HepG2 (cell line): ENCODE results near the gene GRHPR. TPM values are rescaled to one million over a fixed set of nuclear protein-coding genes. Genes with fewer than 3 reads are reported as not detected.
A peak's percentile ranks its signal among the peaks of the same experiment; 100 is the strongest.

Experiments
- ETV6 ChIP-seq: sonication (generic); formaldehyde crosslinking; conservative IDR thresholded peaks from 2 replicates; pipeline ENCODE4 v1.4.0; 2020; ENCODE audit warnings: missing genetic modification reagents
- KAT8 ChIP-seq: IDR thresholded peaks from 2 replicates; pipeline ENCODE4 v1.6.1; 2016; ENCODE audit warnings: missing genetic modification reagents, missing compliant biosample characterization
- MIER3 ChIP-seq: IDR thresholded peaks from 2 replicates; pipeline ENCODE4 v1.6.1; 2016; ENCODE audit warnings: missing compliant biosample characterization, borderline replicate concordance
- MYNN ChIP-seq: sonication (generic); formaldehyde crosslinking; IDR thresholded peaks from 2 replicates; pipeline ENCODE4 v1.4.0; 2020; ENCODE audit warnings: mild to moderate bottlenecking, low read depth, missing genetic modification reagents
- RELA ChIP-seq: sonication (generic); formaldehyde crosslinking; IDR thresholded peaks from 2 replicates; pipeline ENCODE4 v1.4.0; 2020; ENCODE audit warnings: missing genetic modification reagents
- STAG1 ChIP-seq: sonication (generic); formaldehyde crosslinking; IDR thresholded peaks from 2 replicates; pipeline ENCODE4 v1.4.0; 2020; ENCODE audit warnings: missing genetic modification reagents
- TFAP4 ChIP-seq: sonication (generic); IDR thresholded peaks from 2 replicates; pipeline ENCODE4 v1.6.1; 2016; ENCODE audit warnings: low read depth, borderline replicate concordance
- UBTF ChIP-seq: sonication (generic); formaldehyde crosslinking; IDR thresholded peaks from 2 replicates; pipeline ENCODE4 v1.4.0; 2020; ENCODE audit warnings: mild to moderate bottlenecking, missing genetic modification reagents
- ZFX ChIP-seq: sonication (generic); formaldehyde crosslinking; IDR thresholded peaks from 2 replicates; pipeline ENCODE4 v1.4.0; 2020; ENCODE audit warnings: mild to moderate bottlenecking, low read depth, missing genetic modification reagents, moderate library complexity
- ZNF292 ChIP-seq: sonication (generic); formaldehyde crosslinking; IDR thresholded peaks from 2 replicates; pipeline ENCODE4 v1.8.1; 2022; ENCODE audit warnings: mild to moderate bottlenecking, low read depth, missing genetic modification reagents, borderline replicate concordance
- ZNF331 ChIP-seq: sonication (generic); formaldehyde crosslinking; IDR thresholded peaks from 2 replicates; pipeline ENCODE4 v1.4.0; 2020; ENCODE audit warnings: missing genetic modification reagents
- ZNF501 ChIP-seq: sonication (generic); formaldehyde crosslinking; IDR thresholded peaks from 2 replicates; pipeline ENCODE4 v1.5.1; 2020; ENCODE audit warnings: mild to moderate bottlenecking, moderate library complexity, missing genetic modification reagents
- ZNF546 ChIP-seq: sonication (generic); formaldehyde crosslinking; conservative IDR thresholded peaks from 2 replicates; pipeline ENCODE4 v1.8.1; 2023; ENCODE audit warnings: mild to moderate bottlenecking, missing genetic modification reagents
- ZNF574 ChIP-seq: sonication (generic); formaldehyde crosslinking; IDR thresholded peaks from 2 replicates; pipeline ENCODE4 v1.4.0; 2020; ENCODE audit warnings: missing genetic modification reagents
- ZNF609 ChIP-seq: sonication (generic); formaldehyde crosslinking; IDR thresholded peaks from 2 replicates; pipeline ENCODE4 v1.4.0; 2020; ENCODE audit warnings: mild to moderate bottlenecking, missing genetic modification reagents, borderline replicate concordance
- ZNF883 ChIP-seq: sonication (generic); formaldehyde crosslinking; IDR thresholded peaks from 2 replicates; pipeline ENCODE4 v1.5.1; 2020; ENCODE audit warnings: mild to moderate bottlenecking, missing genetic modification reagents; ENCODE audit errors: not compliant biosample characterization
- polyA plus RNA-seq, 8 experiments: library from polyadenylated mRNA; depleted of rRNA in 3 of 8; stranded (reverse) in 7 of 8; unstranded in 1 of 8; fragments of >200 nt; fragmentation: Illumina TruSeq in 4 of 8; extraction: Trizol in 4 of 8; gene quantifications; 2 replicates each; pipeline versions ENCODE4 v1.2.1 to v1.2.3, GENCODE V29; 2011 to 2016; ENCODE audit warnings: low read depth in 4 of 8, missing spikeins in 1 of 8, mixed read lengths in 1 of 8; ENCODE audit not compliant: insufficient read depth in 1 of 8
- total RNA-seq, 5 experiments: library from RNA; depleted of rRNA; stranded (reverse); fragments of >200 nt; fragmentation: Illumina TruSeq; extraction: Trizol; gene quantifications; 2 replicates each; pipeline ENCODE4 v1.2.3, GENCODE V29; 2016; ENCODE audit warnings: low read depth in 1 of 5

Gene GRHPR
- total and polyA plus RNA-seq, 2 of the 13 experiments (the other 11 are each of a cell fraction or from before 2014, with no cell fraction given) = 113 to 115 TPM

- TF ChIP-seq ZNF574 (CRISPR knock-in tag) (peak; percentile 54), ZNF292 (peak; percentile 71; the same call in 1 of the 2 replicates), ZNF609 (0 out of 2 replicates have a peak, but pooled peaks have one; percentile 24), ZNF331 (CRISPR knock-in tag) (0 out of 2 replicates have a peak, but pooled peaks have one; percentile 40), MYNN (CRISPR knock-in tag) (no peak), ZNF546 (CRISPR knock-in tag) (no peak), MIER3 (no peak), RELA (CRISPR knock-in tag) (0 out of 2 replicates have a peak, but pooled peaks have one; percentile 63), STAG1 (peak; percentile 20; the same call in 1 of the 2 replicates), ZNF501 (CRISPR knock-in tag) (0 out of 2 replicates have a peak, but pooled peaks have one; percentile 5), ZNF883 (CRISPR knock-in tag) (no peak), ZFX (CRISPR knock-in tag) (peak; percentile 80), ETV6 (CRISPR knock-in tag) (no peak), UBTF (CRISPR knock-in tag) (0 out of 2 replicates have a peak, but pooled peaks have one; percentile 35), TFAP4 (no peak), KAT8 (CRISPR knock-in tag) (0 out of 2 replicates have a peak, but pooled peaks have one; percentile 22)
Measured at GRCh38 chr9:37410969-37411785, 11.3 kb upstream of the GRHPR start (continued).
